GM12891 (cell line): Measurements from ENCODE around the gene CRB3.
A peak's percentile ranks its signal among the peaks of the same experiment; 100 is the strongest.

Source experiments
- DNase-seq: peaks from one replicate; pipeline ENCODE4 v3.0.0; 2011; ENCODE audit warnings: low spot score; ENCODE audit not compliant: insufficient read length
- FAIRE-seq: peaks from 2 replicates; lab custom pipeline; 2011; peaks lifted over from hg19 to GRCh38; lab: Jason Lieb, UNC
- PAX5 ChIP-seq: IDR thresholded peaks from 2 replicates; pipeline ENCODE4 v1.6.1; 2011; ENCODE audit warnings: low read length, moderate library complexity, mild to moderate bottlenecking; ENCODE audit not compliant: insufficient read depth, severe bottlenecking
- POLR2A ChIP-seq: IDR thresholded peaks from 2 replicates; pipeline ENCODE4 v1.6.1; 2011; ENCODE audit warnings: low read depth, low read length, control low read depth
- POLR2AphosphoS5 ChIP-seq: IDR thresholded peaks from 2 replicates; pipeline ENCODE4 v1.6.1; 2011; ENCODE audit warnings: low read depth, low read length, control low read depth
- POU2F2 ChIP-seq: IDR thresholded peaks from 2 replicates; pipeline ENCODE4 v1.6.1; 2011; ENCODE audit warnings: low read depth, mild to moderate bottlenecking, control low read depth, low read length, moderate library complexity
- SPI1 ChIP-seq: IDR thresholded peaks from 2 replicates; pipeline ENCODE4 v1.6.1; 2011; ENCODE audit warnings: low read depth, low read length, control low read depth
- TAF1 ChIP-seq: IDR thresholded peaks from 2 replicates; pipeline ENCODE4 v1.6.1; 2011; ENCODE audit warnings: low read depth, low read length, control low read depth

The CRB3 gene

DNA sequence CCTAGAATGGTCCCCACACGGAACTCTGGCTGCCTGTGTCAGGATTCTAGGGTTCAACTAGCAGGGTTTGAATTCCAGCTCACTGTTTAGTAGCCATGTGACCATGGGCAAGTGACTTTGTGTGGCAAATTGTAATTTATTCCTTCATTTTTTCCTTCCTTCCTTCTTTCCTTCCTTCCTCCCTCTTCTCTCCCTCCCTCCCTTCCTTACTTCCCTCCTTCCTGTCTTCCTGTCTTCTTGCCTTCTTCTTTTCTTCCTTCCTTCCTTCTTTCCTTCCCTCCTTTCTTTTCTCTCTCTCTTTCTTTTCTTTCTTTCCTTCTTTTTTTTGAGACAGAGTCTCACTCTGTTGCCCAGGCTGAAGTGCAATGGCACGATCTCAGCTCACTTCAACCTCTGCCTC, 26.1 kb downstream of the CRB3 start:
- FAIRE-seq (peak; percentile 45), DNase-seq (no peak)
- TF ChIP-seq POU2F2 = no peak
- TF ChIP-seq SPI1 = no peak
- TF ChIP-seq TAF1 = no peak
- no peak for TF ChIP-seq POLR2AphosphoS5
- no peak for TF ChIP-seq PAX5
- no peak for TF ChIP-seq POLR2A

- TF ChIP-seq TAF1 (no peak), POLR2A (no peak), SPI1 (no peak), POU2F2 (no peak), POLR2AphosphoS5 (no peak), PAX5 (no peak)
- FAIRE-seq (peak; percentile 48), DNase-seq (no peak)
Observed at GRCh38 chr19:6491802-6492592, 27.9 kb downstream of the CRB3 start.

- TF ChIP-seq PAX5 = no peak
- no peak for TF ChIP-seq SPI1
- no peak for TF ChIP-seq POU2F2
- no peak for TF ChIP-seq TAF1
- no peak for TF ChIP-seq POLR2A
- DNase-seq (no peak), FAIRE-seq (no peak)
Observed at GRCh38 chr19:6494438-6495036, 30.5 kb downstream of the CRB3 start.

DNA sequence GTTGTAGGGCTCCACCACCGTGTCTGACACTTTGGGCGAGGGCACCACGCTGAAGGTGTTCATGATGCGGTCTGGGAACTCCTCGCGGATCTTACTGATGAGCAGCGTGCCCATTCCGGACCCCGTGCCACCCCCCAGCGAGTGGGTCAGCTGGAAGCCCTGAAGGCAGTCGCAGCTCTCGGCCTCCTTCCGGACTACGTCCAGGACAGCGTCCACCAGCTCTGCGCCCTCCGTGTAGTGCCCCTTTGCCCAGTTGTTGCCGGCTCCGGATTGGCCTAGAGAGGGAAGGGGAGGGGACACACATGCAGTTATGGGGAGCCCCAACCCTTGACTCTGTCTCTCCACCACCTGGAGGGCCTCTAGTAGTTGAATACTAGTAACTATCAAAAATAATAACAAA, 31.9 kb downstream of the CRB3 start:
- DNase-seq = no peak
- TF ChIP-seq POU2F2 (no peak), POLR2A (no peak), SPI1 (no peak), PAX5 (no peak), TAF1 (no peak), POLR2AphosphoS5 (no peak)
- no peak for FAIRE-seq

DNA sequence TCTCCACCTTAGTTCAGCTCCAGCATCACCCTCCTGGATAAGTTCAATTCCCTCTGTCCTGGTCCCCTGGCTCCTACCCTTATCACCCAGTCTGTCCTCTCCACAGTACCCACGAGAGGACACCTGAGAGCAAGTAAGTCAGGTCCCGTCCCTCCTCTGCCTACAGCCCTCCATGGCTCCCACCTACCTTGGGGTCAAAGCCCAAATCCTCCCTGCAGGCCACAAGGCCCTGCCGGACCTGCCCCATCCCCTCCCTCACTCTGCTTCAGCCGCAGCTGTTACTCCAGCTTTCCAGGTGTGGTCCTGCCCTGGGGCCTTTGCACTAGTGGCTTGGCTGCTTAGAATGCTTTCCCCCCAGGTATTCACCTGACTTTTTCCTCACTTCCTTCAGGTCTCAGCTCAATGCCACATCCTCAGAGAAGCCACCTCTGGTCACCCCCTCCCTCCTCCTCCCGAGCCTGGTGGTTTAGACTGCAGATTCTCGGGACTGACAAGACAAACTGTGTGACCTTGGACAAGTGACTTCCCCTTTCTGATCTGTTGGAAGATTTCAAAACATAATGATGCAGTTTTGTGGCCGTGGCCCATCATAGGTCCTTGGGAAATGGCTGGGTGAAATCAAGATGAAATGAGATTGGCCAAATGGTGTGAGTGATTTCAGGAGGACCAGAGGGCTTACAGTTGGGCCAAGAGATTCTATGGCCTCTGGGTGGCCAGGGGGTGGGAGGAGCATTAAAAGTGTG, 34.4 kb downstream of the CRB3 start:
- DNase-seq = no peak
- FAIRE-seq = peak; percentile 55
- no peak for TF ChIP-seq POU2F2
- peak; percentile 69 for TF ChIP-seq SPI1

GRCh38 chr19:6499052-6499790, 35.1 kb downstream of the CRB3 start:
- DNase-seq (no peak), FAIRE-seq (no peak)
- no peak for TF ChIP-seq SPI1

DNA sequence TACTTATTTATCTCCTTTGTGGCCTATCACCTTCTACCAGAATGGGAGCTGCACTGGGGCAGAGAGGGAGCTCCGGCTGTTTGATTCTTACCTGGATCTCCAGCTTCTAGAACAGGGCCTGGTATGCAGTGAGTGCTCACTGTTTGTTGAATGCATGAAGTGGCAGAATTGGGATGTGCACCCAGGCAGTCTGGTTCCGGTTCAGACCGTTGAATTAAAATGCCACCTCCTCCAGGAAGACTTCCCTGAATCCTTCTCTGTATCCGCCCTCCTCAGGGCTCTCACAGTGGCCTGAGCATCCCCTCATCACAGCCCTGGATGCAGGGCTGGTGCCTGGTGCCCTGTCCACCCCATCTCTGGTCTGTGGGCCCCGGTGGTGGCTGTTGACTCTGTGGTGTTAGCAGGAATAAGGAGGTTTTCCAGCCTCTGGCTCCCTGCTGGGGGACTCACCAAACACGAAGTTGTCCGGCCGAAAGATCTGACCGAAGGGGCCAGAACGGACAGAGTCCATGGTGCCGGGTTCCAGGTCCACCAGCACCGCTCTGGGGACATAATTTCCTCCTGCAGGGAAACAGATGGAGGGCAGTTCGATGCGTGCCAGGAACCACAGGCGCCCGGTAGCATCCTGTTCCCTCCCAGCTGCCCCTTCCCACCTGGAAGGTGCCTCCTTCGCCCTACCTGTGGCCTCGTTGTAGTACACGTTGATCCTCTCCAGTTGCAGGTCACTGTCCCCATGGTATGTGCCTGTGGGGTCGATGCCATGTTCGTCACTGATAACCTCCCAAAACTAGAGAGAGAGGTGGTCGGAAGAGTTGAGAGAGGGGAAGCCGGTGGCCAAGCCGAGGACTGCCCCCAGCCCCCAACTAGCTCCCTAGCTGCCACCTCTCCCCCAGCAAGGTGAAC, 37.0 kb downstream of the CRB3 start:
- DNase-seq (no peak), FAIRE-seq (peak; percentile 43)
- TF ChIP-seq TAF1 (no peak), POU2F2 (no peak), POLR2A (no peak), SPI1 (no peak)

DNA sequence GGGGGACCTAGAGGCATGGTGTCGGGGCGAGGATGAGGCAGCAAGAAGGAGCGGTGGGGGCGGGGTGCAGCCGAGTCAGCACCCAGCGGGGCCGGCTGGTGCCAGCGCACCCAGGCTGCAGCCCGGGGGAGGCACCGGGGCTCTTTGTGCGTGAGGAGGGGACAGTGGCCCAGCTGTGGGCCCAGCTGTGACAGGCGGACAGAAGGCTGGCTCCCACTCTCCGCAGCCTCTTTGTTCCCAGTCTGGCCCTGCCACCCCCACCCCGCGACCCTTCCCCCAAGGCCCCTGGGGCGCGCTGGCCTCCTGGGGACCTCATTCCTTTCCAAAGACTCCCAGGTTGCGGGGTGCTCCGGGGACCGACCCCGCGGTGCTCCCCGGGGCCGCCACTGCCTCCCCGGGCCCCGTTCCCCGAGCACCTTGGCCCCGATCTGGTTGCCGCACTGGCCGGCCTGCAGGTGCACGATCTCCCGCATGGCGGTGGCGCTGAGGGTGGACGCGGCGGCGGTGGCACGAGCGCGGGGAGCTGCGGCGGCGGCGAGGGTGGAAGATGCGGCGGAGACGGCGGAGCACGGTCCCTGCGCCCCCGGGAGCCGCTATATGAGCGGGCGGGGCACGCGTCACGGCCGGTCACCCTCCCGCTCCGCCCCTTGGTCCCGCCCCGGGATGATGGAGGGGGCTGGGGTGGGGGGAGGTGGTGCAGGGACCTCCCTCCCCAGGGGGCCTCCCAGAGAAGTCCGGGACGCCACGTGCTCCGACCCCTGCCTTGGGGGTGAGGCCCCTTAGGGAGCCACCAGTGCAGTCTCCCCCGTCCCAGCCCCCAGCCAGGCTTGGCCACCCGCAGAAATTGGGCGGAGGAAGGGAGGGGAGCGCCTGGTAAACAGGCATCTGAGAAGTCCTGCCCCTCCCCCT, 37.9 kb downstream of the CRB3 start, which contains the start of gene TUBB4A:
Gene TUBB4A, minus strand, starts transcription at position 570 of the 909 bp plus-strand sequence. Its CDS starts 97 bp downstream, at position 473.
- DNase-seq = peak; percentile 79
- FAIRE-seq = peak; percentile 95
- TF ChIP-seq TAF1 (no peak), PAX5 (peak; percentile 86)
